Measurements from ENCODE around the gene MCEMP1.

MCEMP1 gene

GRCh38 chr19:7643629-7644549, 33.0 kb upstream of the MCEMP1 start:
- peak; percentile 41 for DNase-seq

GRCh38 chr19:7644550-7644877, 32.4 kb upstream of the MCEMP1 start:
- DNase-seq, result no peak

- DNase-seq, result no peak
These were observed 31.7 kb upstream of the MCEMP1 start for GRCh38 chr19:7645163-7645562.

GRCh38 chr19:7645656-7646425, 31.0 kb upstream of the MCEMP1 start:
- no peak for DNase-seq

GRCh38 chr19:7646426-7646700, 30.5 kb upstream of the MCEMP1 start:
- no peak for DNase-seq

- no peak for DNase-seq
These were observed 29.7 kb upstream of the MCEMP1 start for GRCh38 chr19:7647156-7647555.

GRCh38 chr19:7648265-7649014, 28.4 kb upstream of the MCEMP1 start:
- DNase-seq, result no peak

- DNase-seq, result no peak
These were observed 26.7 kb upstream of the MCEMP1 start for GRCh38 chr19:7650148-7650547.

- peak; percentile 89 for DNase-seq
These were observed 24.7 kb upstream of the MCEMP1 start for GRCh38 chr19:7652061-7652641.

GRCh38 chr19:7654401-7654800, 22.5 kb upstream of the MCEMP1 start:
- no peak for DNase-seq

- no peak for DNase-seq
These were observed 21.3 kb upstream of the MCEMP1 start for GRCh38 chr19:7655581-7655980.

GRCh38 chr19:7657131-7657751, 19.6 kb upstream of the MCEMP1 start:
- DNase-seq, result peak; percentile 23

- peak; percentile 67 for DNase-seq
These were observed 18.6 kb upstream of the MCEMP1 start for GRCh38 chr19:7658219-7658686.

GRCh38 chr19:7661744-7662538, 14.9 kb upstream of the MCEMP1 start:
- DNase-seq, result no peak

- DNase-seq, result no peak
These were observed 14.2 kb upstream of the MCEMP1 start for GRCh38 chr19:7662657-7663056.

GRCh38 chr19:7663706-7664105, 13.2 kb upstream of the MCEMP1 start:
- DNase-seq, result no peak

- DNase-seq, result no peak
These were observed 11.8 kb upstream of the MCEMP1 start for GRCh38 chr19:7665076-7665475.

GRCh38 chr19:7668842-7669241, 8.0 kb upstream of the MCEMP1 start, which contains the start of gene RETN:
TSS of gene RETN (plus strand) at chr19:7669049. CDS start at chr19:7669327, 278 bp downstream.
- DNase-seq, result no peak

- DNase-seq, result no peak
These were observed 7.2 kb upstream of the MCEMP1 start for GRCh38 chr19:7669641-7670040.

- peak; percentile 30 for DNase-seq
These were observed 6.6 kb upstream of the MCEMP1 start for GRCh38 chr19:7670150-7670783.

GRCh38 chr19:7670790-7671189, 6.1 kb upstream of the MCEMP1 start:
- no peak for DNase-seq
